LNCaP clone FGC (cell line): ENCODE measurements around the gene OR2H1.
A peak's percentile ranks its signal among the peaks of the same experiment; 100 is the strongest.

Experiments used
- DNase-seq: peaks from one replicate; pipeline ENCODE4 v3.0.0-alpha.2; 2011; ENCODE audit warnings: low read depth
- H3K4me3 ChIP-seq: 2 replicates; pipeline ENCODE4 v1.5.1; 2011; ENCODE audit warnings: mild to moderate bottlenecking, low read depth, low read length, control low read depth
- TF ChIP-seq, protein P1 (sequence below): IDR thresholded peaks from 2 replicates; pipeline ENCODE4 v1.5.1; 2012; ENCODE audit warnings: mild to moderate bottlenecking; ENCODE audit not compliant: control insufficient read depth, insufficient read depth; ENCODE audit errors: extremely low read depth

OR2H1 gene

DNA sequence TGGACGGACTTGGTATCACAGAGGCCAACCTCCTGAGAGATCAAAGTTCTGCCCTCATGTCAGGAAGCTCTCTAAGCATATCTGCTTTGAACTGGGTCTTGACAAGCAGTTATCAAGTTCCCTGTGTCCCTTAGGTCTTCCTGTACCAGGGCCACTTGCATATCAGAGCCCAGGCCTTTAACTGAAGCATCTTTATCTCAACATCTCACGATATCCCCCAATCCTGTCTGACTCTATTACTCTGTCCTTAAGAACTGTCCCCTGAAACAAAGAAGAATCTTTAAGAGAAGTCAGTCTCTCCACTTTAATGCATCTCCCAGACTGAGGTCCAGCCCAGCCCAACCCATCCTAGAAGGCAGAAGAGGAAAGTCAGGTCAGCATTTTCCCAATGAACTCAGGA is 22.6 kb downstream of the OR2H1 start:
- TF ChIP-seq, protein P1, sequence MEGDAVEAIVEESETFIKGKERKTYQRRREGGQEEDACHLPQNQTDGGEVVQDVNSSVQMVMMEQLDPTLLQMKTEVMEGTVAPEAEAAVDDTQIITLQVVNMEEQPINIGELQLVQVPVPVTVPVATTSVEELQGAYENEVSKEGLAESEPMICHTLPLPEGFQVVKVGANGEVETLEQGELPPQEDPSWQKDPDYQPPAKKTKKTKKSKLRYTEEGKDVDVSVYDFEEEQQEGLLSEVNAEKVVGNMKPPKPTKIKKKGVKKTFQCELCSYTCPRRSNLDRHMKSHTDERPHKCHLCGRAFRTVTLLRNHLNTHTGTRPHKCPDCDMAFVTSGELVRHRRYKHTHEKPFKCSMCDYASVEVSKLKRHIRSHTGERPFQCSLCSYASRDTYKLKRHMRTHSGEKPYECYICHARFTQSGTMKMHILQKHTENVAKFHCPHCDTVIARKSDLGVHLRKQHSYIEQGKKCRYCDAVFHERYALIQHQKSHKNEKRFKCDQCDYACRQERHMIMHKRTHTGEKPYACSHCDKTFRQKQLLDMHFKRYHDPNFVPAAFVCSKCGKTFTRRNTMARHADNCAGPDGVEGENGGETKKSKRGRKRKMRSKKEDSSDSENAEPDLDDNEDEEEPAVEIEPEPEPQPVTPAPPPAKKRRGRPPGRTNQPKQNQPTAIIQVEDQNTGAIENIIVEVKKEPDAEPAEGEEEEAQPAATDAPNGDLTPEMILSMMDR = no peak
- no peak for DNase-seq
- H3K4me3 ChIP-seq = no peak overlapping the region

DNA sequence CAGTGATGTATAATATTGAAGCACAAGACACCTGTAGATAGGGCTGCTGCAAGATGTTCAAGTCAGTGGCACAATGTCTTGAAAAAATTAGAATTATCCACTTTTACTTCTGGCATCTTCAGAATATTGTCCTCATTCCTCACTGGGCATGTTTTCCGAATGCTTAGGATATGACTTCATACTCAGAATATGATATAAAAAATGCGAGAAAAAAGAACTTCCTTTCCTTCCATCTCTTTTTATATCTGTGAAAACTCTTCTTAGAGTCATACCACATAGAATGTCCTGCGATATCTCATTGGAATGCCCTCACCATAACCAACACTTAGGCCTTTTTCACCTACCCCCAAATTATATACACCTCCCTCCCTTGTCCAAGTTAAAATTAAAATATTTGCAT is 26.2 kb downstream of the OR2H1 start:
- DNase-seq = no peak
- TF ChIP-seq, protein P1 = no peak
- H3K4me3 ChIP-seq = no peak overlapping the region

DNA sequence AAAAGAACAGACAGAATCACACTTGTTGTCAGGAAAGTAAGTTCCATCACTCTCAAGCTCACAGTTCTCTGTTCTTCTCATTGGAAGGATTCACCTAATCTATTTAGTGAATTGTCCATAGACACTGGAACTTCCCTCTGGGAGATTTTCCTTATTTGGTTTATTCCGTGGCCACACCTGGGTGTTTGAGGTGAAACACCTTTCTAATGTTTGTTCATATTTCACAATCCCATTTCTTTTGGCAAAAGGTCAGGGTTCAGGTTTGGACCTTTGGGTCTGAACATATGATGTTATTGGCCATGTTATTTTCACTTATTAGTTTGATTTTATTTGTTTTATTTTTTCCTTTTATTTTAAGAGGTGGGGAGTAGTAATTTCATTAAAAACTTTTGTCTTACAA is 26.8 kb downstream of the OR2H1 start:
- DNase-seq = peak; percentile 4
- TF ChIP-seq, protein P1 = no peak
- no peak overlapping the region for H3K4me3 ChIP-seq

DNA sequence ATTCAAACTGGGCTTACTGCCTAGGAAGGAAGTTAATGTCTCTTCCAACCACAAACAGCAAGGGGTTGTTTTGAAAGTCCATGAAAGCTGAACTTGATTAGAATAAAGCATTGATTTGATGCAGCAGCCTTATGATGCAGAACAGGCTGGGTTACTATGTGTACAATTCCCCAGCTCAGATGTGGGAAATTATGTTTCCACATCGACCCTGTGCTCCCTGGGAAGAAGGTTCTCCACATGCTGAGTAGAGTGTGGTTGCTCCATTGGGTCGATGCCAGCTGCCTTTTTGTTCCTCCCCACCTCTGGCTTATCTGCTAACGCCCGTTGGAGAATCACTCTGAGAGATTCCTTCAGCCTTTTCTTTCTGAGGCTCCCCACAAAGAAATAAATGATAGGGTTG is 29.6 kb downstream of the OR2H1 start:
- TF ChIP-seq, protein P1 = no peak
- DNase-seq = no peak
- H3K4me3 ChIP-seq = no peak overlapping the region

DNA sequence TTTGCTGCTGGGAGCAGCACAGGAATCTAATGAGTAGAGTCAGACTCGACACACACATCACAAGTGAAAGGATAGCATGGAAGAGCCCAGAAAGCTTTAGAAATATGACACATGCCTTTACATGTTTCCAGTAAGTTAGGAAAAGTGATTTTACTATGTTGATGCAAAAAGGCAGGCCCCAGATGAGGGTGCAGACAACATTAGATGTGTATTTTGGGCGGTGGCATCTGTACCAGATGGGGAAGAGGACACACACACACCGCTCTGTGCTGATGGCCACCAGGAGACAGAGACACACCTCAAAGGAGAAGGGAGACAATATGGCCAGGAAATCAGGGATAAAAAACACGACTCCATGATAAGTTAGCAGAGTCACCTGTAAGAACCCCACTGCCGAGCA is 30.2 kb downstream of the OR2H1 start:
- H3K4me3 ChIP-seq = no peak overlapping the region
- TF ChIP-seq, protein P1 = no peak
- DNase-seq = no peak

DNA sequence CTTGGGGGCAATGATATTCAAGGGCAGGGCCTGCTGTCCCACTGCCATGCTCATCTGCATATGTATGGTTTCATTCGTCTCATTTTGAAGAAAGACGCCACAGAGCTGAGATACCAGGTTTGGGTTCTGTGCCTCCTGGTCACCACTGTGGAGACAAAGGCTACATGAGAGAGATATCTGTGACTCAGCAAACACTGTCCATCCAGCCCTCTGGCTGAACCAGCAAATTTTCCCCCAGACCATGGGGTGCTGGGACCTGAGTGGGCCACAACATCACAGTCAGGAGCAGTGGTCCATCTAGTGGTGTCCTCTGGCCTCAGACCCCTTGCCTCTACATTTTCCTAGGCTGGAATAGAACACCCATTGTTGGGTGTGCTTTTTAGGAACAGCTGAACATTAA is 30.7 kb downstream of the OR2H1 start, which contains the start of gene MAS1L:
Gene MAS1L (minus strand): TSS at position 297 of the 400 bp plus-strand sequence. CDS start 54 bp downstream, at position 243.
- H3K4me3 ChIP-seq = no peak within 1 kb of the TSS
- TF ChIP-seq, protein P1 = no peak
- no peak for DNase-seq

DNA sequence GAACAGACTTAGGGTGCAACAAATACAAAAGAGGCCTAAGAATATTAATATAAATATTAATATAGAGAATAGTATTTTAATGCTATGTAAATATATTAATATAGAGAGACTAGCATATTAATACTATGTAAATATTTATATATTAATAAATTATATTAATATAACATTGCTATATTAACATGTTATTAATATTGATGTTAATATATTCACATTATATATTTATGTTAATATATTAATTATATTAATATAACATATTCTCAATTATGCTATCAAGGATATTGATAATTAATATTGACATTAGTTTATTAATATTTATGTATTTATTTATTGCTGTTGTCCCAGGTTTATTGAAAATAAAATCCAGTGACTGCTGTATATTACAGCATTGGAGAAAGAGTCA is 31.9 kb downstream of the OR2H1 start:
- H3K4me3 ChIP-seq = no peak overlapping the region
- no peak for DNase-seq
- TF ChIP-seq, protein P1 = no peak
